ENCODE data around the gene NUCKS1. TPM values are rescaled to one million over a fixed set of nuclear protein-coding genes. Genes with fewer than 3 reads are reported as not detected.

The NUCKS1 gene
- total RNA-seq, 1 donor from 2014 or later, result 245 TPM

DNA sequence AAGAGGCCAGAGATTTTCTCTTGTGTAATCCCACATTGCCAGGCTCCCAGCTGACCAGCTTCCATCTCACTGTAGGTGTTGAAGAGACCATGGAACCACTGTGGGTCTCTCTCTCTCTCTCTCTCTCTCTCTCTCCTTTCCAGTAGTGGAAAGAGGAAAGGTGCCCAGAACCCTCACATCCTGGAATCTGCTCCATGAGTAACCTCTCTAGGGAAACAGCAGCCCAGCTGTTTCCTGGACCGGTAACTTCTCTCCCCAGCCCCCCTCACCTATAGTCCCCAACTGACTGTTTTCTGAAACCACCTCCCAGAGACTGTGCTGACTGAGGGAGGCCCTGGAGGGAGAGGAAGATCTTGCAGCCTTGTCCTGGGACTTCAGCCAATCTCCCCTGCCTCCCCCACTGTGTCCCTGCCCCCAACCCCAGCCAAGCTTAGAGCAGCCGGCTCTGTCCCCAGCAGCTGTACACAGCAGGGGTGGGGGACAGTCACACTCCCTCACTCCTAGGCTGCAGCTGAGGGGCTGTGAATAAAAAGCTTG is 49.0 kb downstream of the NUCKS1 start:
- no peak overlapping the region for H3K4me3 Mint-ChIP-seq (ENCODE audit: low read depth)
- no peaks in the 10 kb centered on the region for H3K9me3 Mint-ChIP-seq (ENCODE audit: low read depth)
- TF ChIP-seq, protein P1, sequence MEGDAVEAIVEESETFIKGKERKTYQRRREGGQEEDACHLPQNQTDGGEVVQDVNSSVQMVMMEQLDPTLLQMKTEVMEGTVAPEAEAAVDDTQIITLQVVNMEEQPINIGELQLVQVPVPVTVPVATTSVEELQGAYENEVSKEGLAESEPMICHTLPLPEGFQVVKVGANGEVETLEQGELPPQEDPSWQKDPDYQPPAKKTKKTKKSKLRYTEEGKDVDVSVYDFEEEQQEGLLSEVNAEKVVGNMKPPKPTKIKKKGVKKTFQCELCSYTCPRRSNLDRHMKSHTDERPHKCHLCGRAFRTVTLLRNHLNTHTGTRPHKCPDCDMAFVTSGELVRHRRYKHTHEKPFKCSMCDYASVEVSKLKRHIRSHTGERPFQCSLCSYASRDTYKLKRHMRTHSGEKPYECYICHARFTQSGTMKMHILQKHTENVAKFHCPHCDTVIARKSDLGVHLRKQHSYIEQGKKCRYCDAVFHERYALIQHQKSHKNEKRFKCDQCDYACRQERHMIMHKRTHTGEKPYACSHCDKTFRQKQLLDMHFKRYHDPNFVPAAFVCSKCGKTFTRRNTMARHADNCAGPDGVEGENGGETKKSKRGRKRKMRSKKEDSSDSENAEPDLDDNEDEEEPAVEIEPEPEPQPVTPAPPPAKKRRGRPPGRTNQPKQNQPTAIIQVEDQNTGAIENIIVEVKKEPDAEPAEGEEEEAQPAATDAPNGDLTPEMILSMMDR (IDR thresholded peaks at IDR 0.05; ENCODE audit: unreplicated experiment), result no peak
- no peaks in the 10 kb centered on the region for H3K27me3 Mint-ChIP-seq
- H3K36me3 Mint-ChIP-seq (ENCODE audit: insufficient read depth), result peaks cover 9% of the 10 kb centered on the region
- H3K27ac Mint-ChIP-seq, result no peak overlapping the region
- no peak for DNase-seq (ENCODE audit: low spot score, unreplicated experiment)
- peaks cover 29% of the 10 kb centered on the region for H3K4me1 Mint-ChIP-seq (ENCODE audit: low read depth)

DNA sequence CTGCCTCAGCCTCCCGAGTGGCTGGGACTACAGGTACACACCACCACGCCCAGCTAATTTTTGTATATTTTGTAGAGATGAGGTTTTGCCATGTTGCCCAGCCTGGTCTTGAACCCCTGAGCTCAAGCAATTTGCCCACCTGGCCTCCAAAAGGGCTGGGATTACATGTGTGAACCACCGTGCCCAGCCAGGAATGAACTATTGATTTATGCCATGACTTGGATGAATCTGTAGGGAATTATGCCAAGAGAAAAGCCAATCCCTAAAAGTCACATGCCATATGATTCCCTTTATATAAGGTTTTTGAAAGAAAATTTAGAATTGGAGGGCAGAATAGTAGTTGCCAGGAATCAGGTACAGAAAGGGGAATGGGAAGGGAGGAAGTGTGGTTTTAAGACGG is 50.6 kb downstream of the NUCKS1 start:
- no peak for DNase-seq (ENCODE audit: low spot score, unreplicated experiment)
- Mint-ChIP-seq H3K9me3 (ENCODE audit: low read depth) (no peaks in the 10 kb centered on the region), H3K4me3 (ENCODE audit: low read depth) (no peak overlapping the region), H3K27me3 (no peaks in the 10 kb centered on the region), H3K4me1 (ENCODE audit: low read depth) (peaks cover 29% of the 10 kb centered on the region), H3K27ac (no peak overlapping the region), H3K36me3 (ENCODE audit: insufficient read depth) (peaks cover 6% of the 10 kb centered on the region)
- TF ChIP-seq, protein P1 (IDR thresholded peaks at IDR 0.05; ENCODE audit: unreplicated experiment), result no peak

DNA sequence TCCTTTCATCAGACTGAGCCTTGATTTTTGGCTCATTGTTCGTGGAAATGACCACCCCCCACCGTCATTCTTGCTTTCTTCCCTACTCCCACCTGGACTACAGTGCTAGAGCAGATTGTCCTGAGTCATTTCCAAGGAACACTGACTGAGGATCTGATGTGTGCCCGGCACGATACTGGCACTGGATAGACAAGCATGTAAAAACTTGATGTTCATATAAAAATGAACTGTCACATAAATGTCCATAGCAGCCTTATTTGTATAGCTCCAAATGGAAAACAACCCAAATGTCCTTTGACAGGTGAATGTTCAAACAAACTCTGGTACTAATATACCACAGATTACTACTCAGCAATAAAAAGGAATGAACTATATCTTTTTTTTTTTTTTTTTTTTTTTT is 51.1 kb downstream of the NUCKS1 start:
- TF ChIP-seq, protein P1 (IDR thresholded peaks at IDR 0.05; ENCODE audit: unreplicated experiment), result no peak
- Mint-ChIP-seq H3K4me3 (ENCODE audit: low read depth) (no peak overlapping the region), H3K27me3 (no peaks in the 10 kb centered on the region), H3K27ac (no peak overlapping the region), H3K36me3 (ENCODE audit: insufficient read depth) (peaks cover 6% of the 10 kb centered on the region), H3K4me1 (ENCODE audit: low read depth) (peaks cover 27% of the 10 kb centered on the region), H3K9me3 (ENCODE audit: low read depth) (no peaks in the 10 kb centered on the region)
- DNase-seq (ENCODE audit: low spot score, unreplicated experiment), result no peak

DNA sequence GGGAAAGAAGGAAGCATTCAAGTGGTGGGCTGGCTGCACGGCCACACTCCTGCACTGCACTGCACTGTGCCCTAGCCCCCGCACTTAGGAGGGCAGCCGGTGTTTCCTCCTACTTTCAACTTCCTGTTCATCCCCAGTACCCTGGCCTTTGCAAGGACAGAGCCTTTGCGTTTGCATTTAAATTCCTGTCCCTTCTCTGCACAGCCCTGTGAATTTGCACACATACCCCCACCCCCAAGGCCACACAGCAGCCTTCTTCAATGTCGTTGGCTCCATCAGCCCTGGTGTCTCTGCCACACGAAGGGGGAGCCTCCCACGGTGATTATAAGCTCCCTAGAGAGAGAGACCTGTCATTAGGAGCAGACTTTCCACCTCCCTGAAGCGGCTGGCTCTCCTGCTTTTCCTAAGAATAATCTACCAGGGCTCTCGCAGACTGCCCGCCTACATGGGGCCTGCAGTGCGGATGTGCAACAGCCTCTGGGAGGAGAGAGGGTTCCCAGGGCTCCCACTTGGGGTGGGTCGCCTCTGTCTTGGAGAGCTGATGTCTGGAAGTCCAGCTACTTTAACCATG is 56.5 kb downstream of the NUCKS1 start:
- Mint-ChIP-seq H3K36me3 (ENCODE audit: insufficient read depth) (no peaks in the 10 kb centered on the region), H3K4me3 (ENCODE audit: low read depth) (no peak overlapping the region), H3K9me3 (ENCODE audit: low read depth) (no peaks in the 10 kb centered on the region), H3K27me3 (no peaks in the 10 kb centered on the region), H3K4me1 (ENCODE audit: low read depth) (peaks cover 21% of the 10 kb centered on the region), H3K27ac (no peak overlapping the region)
- DNase-seq (ENCODE audit: low spot score, unreplicated experiment), result no peak
- TF ChIP-seq, protein P1 (IDR thresholded peaks at IDR 0.05; ENCODE audit: unreplicated experiment), result no peak

DNA sequence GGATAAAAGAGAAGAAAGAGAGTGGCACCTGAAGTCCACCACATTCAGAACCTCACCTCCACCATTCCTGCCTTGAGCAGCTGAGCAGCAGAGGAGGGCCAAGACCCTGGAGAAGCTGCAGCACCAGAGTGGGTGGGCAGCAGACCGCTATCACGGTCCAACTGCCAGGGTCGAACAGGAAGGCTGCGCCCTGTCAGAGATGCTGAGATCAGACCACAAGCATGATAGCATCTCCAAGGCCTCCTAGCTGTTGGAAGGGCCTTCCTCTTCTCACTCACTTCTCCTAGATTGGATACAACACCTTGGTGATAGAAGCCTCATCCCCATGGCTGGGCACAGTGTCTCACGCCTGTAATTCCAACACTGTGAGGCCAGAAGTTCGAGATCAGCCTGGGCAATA is 57.6 kb downstream of the NUCKS1 start:
- TF ChIP-seq, protein P1 (IDR thresholded peaks at IDR 0.05; ENCODE audit: unreplicated experiment), result no peak
- Mint-ChIP-seq H3K4me3 (ENCODE audit: low read depth) (no peak overlapping the region), H3K27me3 (no peaks in the 10 kb centered on the region), H3K27ac (no peak overlapping the region), H3K9me3 (ENCODE audit: low read depth) (no peaks in the 10 kb centered on the region), H3K36me3 (ENCODE audit: insufficient read depth) (no peaks in the 10 kb centered on the region), H3K4me1 (ENCODE audit: low read depth) (peaks cover 23% of the 10 kb centered on the region)
- DNase-seq (ENCODE audit: low spot score, unreplicated experiment), result no peak
